IPS-11a (cell line): ENCODE data around the gene BAZ2B.
"Not testable (repeated sequence)": the region's sequence is repeated elsewhere in the genome, so short reads cannot be mapped to it uniquely, and the experiment has no call there.

Experiments used
- H3K4me3 ChIP-seq: one replicate; pipeline ENCODE4 v1.5.1; 2013; ENCODE audit warnings: low read depth, low read length, control low read depth

The BAZ2B gene

GRCh38 chr2:159432610-159433009 is 183.7 kb downstream of the BAZ2B start:
- H3K4me3 ChIP-seq: no peak overlapping the region

GRCh38 chr2:159427048-159427447 is 189.3 kb downstream of the BAZ2B start:
- H3K4me3 ChIP-seq: no peak overlapping the region

- H3K4me3 ChIP-seq: no peak overlapping the region
Observed at GRCh38 chr2:159419403-159419802, 196.9 kb downstream of the BAZ2B start.

GRCh38 chr2:159411460-159411859 is 204.9 kb downstream of the BAZ2B start:
- no peak overlapping the region for H3K4me3 ChIP-seq

- no peak overlapping the region for H3K4me3 ChIP-seq
Observed at GRCh38 chr2:159410276-159410675, 206.1 kb downstream of the BAZ2B start.

- no peak overlapping the region for H3K4me3 ChIP-seq
Observed at GRCh38 chr2:159409116-159409800, 207.1 kb downstream of the BAZ2B start.

GRCh38 chr2:159402790-159403189 is 213.6 kb downstream of the BAZ2B start:
- H3K4me3 ChIP-seq: no peak overlapping the region

GRCh38 chr2:159402160-159402559 is 214.2 kb downstream of the BAZ2B start:
- not testable (repeated sequence) for H3K4me3 ChIP-seq

GRCh38 chr2:159399716-159400415 is 216.5 kb downstream of the BAZ2B start:
- H3K4me3 ChIP-seq: no peak overlapping the region

GRCh38 chr2:159396799-159397198 is 219.5 kb downstream of the BAZ2B start:
- H3K4me3 ChIP-seq: no peak overlapping the region

GRCh38 chr2:159382447-159383028 is 233.8 kb downstream of the BAZ2B start:
- no peak overlapping the region for H3K4me3 ChIP-seq

GRCh38 chr2:159381574-159381973 is 234.8 kb downstream of the BAZ2B start:
- no peak overlapping the region for H3K4me3 ChIP-seq

- no peak overlapping the region for H3K4me3 ChIP-seq
Observed at GRCh38 chr2:159380685-159381239, 235.6 kb downstream of the BAZ2B start.

- no peak overlapping the region for H3K4me3 ChIP-seq
Observed at GRCh38 chr2:159379181-159379580, 237.2 kb downstream of the BAZ2B start.

- H3K4me3 ChIP-seq: no peak overlapping the region
Observed at GRCh38 chr2:159375241-159375640, 241.1 kb downstream of the BAZ2B start.

- no peak overlapping the region for H3K4me3 ChIP-seq
Observed at GRCh38 chr2:159371506-159371905, 244.8 kb downstream of the BAZ2B start.

- H3K4me3 ChIP-seq: no peak overlapping the region
Observed at GRCh38 chr2:159366538-159366937, 249.8 kb downstream of the BAZ2B start.

- no peak overlapping the region for H3K4me3 ChIP-seq
Observed at GRCh38 chr2:159362816-159363251, 253.5 kb downstream of the BAZ2B start.

GRCh38 chr2:159362094-159362493 is 254.3 kb downstream of the BAZ2B start:
- H3K4me3 ChIP-seq: no peak overlapping the region

GRCh38 chr2:159361603-159362002 is 254.7 kb downstream of the BAZ2B start:
- H3K4me3 ChIP-seq: not testable (repeated sequence)

GRCh38 chr2:159356053-159356554 is 260.2 kb downstream of the BAZ2B start:
- H3K4me3 ChIP-seq: no peak overlapping the region

- H3K4me3 ChIP-seq: no peak overlapping the region
Observed at GRCh38 chr2:159351977-159352376, 264.4 kb downstream of the BAZ2B start.
